Measurements from ENCODE around the gene CIPC.

CIPC gene

DNA sequence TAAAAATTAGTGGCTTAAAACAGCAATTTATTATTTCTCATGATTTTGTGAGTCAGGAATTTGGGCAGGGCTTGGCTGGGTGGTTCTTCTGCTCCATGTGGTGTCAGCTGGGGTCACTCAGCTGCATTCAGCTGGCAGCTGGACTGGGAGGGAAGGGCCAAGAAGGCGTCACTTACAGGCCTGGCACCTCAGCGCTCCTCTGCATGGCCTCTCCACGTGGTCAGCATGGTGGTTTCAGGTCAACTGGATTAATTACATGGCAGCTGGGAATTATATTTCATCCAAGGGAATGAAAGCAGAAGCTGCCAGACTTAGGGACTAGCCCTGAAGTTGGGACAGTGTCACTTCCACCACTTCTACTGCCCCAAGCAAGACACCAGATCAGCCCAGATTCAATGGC lies 42.1 kb upstream of the CIPC start:
- no CpG with 5 or more reads among the region's 3 CpGs for WGBS (ENCODE audit: extremely low coverage, insufficient coverage, low lambda C conversion rate)
- H2AK5ac ChIP-seq (ENCODE audit: low read length) = no peak overlapping the region
- H3K9ac ChIP-seq (ENCODE audit: low read length) = no peak overlapping the region
- no peak overlapping the region for H3K27ac ChIP-seq (ENCODE audit: low read depth, low read length)
- H4K8ac ChIP-seq (ENCODE audit: low read depth, low read length) = no peak overlapping the region
- H3K23ac ChIP-seq (ENCODE audit: low read length) = no peak overlapping the region
- no peak overlapping the region for H3K4ac ChIP-seq (ENCODE audit: low read depth, low read length)
- H3K36me3 ChIP-seq (ENCODE audit: control insufficient read depth, insufficient read depth, low read length) = no peaks in the 10 kb centered on the region
- H3K18ac ChIP-seq (ENCODE audit: low read length) = no peak overlapping the region
- H3K4me2 ChIP-seq (ENCODE audit: low read length) = no peak overlapping the region
- no peaks in the 10 kb centered on the region for H3K79me1 ChIP-seq (ENCODE audit: low read length)
- H3K27me3 ChIP-seq (ENCODE audit: insufficient read depth, low read length, poor library complexity) = no peaks in the 10 kb centered on the region
- H2BK15ac ChIP-seq (replicated peaks; ENCODE audit: low read depth) = no peak overlapping the region
- no peak overlapping the region for H2BK5ac ChIP-seq (ENCODE audit: low read length)
- no peak overlapping the region for H3K4me3 ChIP-seq (ENCODE audit: low read length)
- H3K79me2 ChIP-seq (ENCODE audit: control insufficient read depth, insufficient read depth, low read length) = no peaks in the 10 kb centered on the region
- no peak for DNase-seq
- H4K5ac ChIP-seq (ENCODE audit: low read length) = no peak overlapping the region
- H2BK120ac ChIP-seq (ENCODE audit: low read depth, low read length) = no peak overlapping the region
- H3K4me1 ChIP-seq (ENCODE audit: control insufficient read depth, low read depth, low read length) = peaks cover 2% of the 10 kb centered on the region
- H3K56ac ChIP-seq (ENCODE audit: low read length) = no peak overlapping the region

- H4K8ac ChIP-seq (ENCODE audit: low read depth, low read length) = no peak overlapping the region
- no peak overlapping the region for H2BK5ac ChIP-seq (ENCODE audit: low read length)
- H3K56ac ChIP-seq (ENCODE audit: low read length) = no peak overlapping the region
- no peak for DNase-seq
- H3K27me3 ChIP-seq (ENCODE audit: insufficient read depth, low read length, poor library complexity) = no peaks in the 10 kb centered on the region
- H3K9ac ChIP-seq (ENCODE audit: low read length) = no peak overlapping the region
- H2BK120ac ChIP-seq (ENCODE audit: low read depth, low read length) = no peak overlapping the region
- H3K23ac ChIP-seq (ENCODE audit: low read length) = no peak overlapping the region
- no peaks in the 10 kb centered on the region for H3K79me1 ChIP-seq (ENCODE audit: low read length)
- H3K4ac ChIP-seq (ENCODE audit: low read depth, low read length) = no peak overlapping the region
- WGBS (ENCODE audit: extremely low coverage, insufficient coverage, low lambda C conversion rate) = no CpG with 5 or more reads among the region's 9 CpGs
- no peak overlapping the region for H3K4me3 ChIP-seq (ENCODE audit: low read length)
- no peaks in the 10 kb centered on the region for H3K36me3 ChIP-seq (ENCODE audit: control insufficient read depth, insufficient read depth, low read length)
- no peak overlapping the region for H2AK5ac ChIP-seq (ENCODE audit: low read length)
- H3K79me2 ChIP-seq (ENCODE audit: control insufficient read depth, insufficient read depth, low read length) = no peaks in the 10 kb centered on the region
- H3K4me1 ChIP-seq (ENCODE audit: control insufficient read depth, low read depth, low read length) = peaks cover 2% of the 10 kb centered on the region
- H3K4me2 ChIP-seq (ENCODE audit: low read length) = no peak overlapping the region
- no peak overlapping the region for H3K27ac ChIP-seq (ENCODE audit: low read depth, low read length)
- no peak overlapping the region for H2BK15ac ChIP-seq (replicated peaks; ENCODE audit: low read depth)
- H4K5ac ChIP-seq (ENCODE audit: low read length) = no peak overlapping the region
- no peak overlapping the region for H3K18ac ChIP-seq (ENCODE audit: low read length)
These were observed 39.9 kb upstream of the CIPC start for GRCh38 chr14:77058117-77058516.

DNA sequence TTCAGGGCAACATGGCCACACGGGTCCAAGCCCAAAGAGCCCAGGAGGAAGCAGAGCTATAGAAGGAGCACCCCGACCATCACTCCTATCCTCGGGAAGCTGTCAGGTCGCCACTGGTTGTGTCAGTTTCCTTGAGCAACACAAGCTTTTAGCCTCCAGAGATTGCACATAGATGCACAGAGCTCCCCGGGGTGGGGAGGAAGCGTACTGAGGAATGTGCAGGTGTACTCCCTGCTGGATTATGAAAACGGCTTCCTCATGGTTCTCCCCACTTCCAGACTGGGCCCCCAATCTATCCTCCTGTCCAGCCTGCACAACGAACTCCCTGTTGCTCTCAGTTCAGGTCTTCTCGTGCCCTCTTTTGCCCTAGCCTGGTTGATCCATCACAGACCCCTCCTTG lies 39.3 kb upstream of the CIPC start:
- H3K79me2 ChIP-seq (ENCODE audit: control insufficient read depth, insufficient read depth, low read length) = no peaks in the 10 kb centered on the region
- no peak overlapping the region for H3K18ac ChIP-seq (ENCODE audit: low read length)
- H2BK120ac ChIP-seq (ENCODE audit: low read depth, low read length) = no peak overlapping the region
- H4K8ac ChIP-seq (ENCODE audit: low read depth, low read length) = no peak overlapping the region
- no peak overlapping the region for H4K5ac ChIP-seq (ENCODE audit: low read length)
- no peaks in the 10 kb centered on the region for H3K36me3 ChIP-seq (ENCODE audit: control insufficient read depth, insufficient read depth, low read length)
- no CpG with 5 or more reads among the region's 9 CpGs for WGBS (ENCODE audit: extremely low coverage, insufficient coverage, low lambda C conversion rate)
- peaks cover 2% of the 10 kb centered on the region for H3K4me1 ChIP-seq (ENCODE audit: control insufficient read depth, low read depth, low read length)
- no peak overlapping the region for H3K4me3 ChIP-seq (ENCODE audit: low read length)
- H3K4me2 ChIP-seq (ENCODE audit: low read length) = no peak overlapping the region
- no peak overlapping the region for H3K23ac ChIP-seq (ENCODE audit: low read length)
- H3K4ac ChIP-seq (ENCODE audit: low read depth, low read length) = no peak overlapping the region
- no peaks in the 10 kb centered on the region for H3K79me1 ChIP-seq (ENCODE audit: low read length)
- no peaks in the 10 kb centered on the region for H3K27me3 ChIP-seq (ENCODE audit: insufficient read depth, low read length, poor library complexity)
- H3K56ac ChIP-seq (ENCODE audit: low read length) = peak overlapping the region; percentile 42
- no peak overlapping the region for H3K27ac ChIP-seq (ENCODE audit: low read depth, low read length)
- DNase-seq = no peak
- no peak overlapping the region for H3K9ac ChIP-seq (ENCODE audit: low read length)
- no peak overlapping the region for H2AK5ac ChIP-seq (ENCODE audit: low read length)
- H2BK15ac ChIP-seq (replicated peaks; ENCODE audit: low read depth) = no peak overlapping the region
- no peak overlapping the region for H2BK5ac ChIP-seq (ENCODE audit: low read length)

- no peaks in the 10 kb centered on the region for H3K27me3 ChIP-seq (ENCODE audit: insufficient read depth, low read length, poor library complexity)
- H3K9ac ChIP-seq (ENCODE audit: low read length) = no peak overlapping the region
- no peak overlapping the region for H2BK5ac ChIP-seq (ENCODE audit: low read length)
- peaks cover 2% of the 10 kb centered on the region for H3K4me1 ChIP-seq (ENCODE audit: control insufficient read depth, low read depth, low read length)
- peak overlapping the region; percentile 42 for H3K56ac ChIP-seq (ENCODE audit: low read length)
- H3K4me2 ChIP-seq (ENCODE audit: low read length) = no peak overlapping the region
- H3K27ac ChIP-seq (ENCODE audit: low read depth, low read length) = no peak overlapping the region
- no peak overlapping the region for H3K4me3 ChIP-seq (ENCODE audit: low read length)
- no peak overlapping the region for H3K18ac ChIP-seq (ENCODE audit: low read length)
- no peaks in the 10 kb centered on the region for H3K79me2 ChIP-seq (ENCODE audit: control insufficient read depth, insufficient read depth, low read length)
- H3K4ac ChIP-seq (ENCODE audit: low read depth, low read length) = no peak overlapping the region
- no peaks in the 10 kb centered on the region for H3K79me1 ChIP-seq (ENCODE audit: low read length)
- H2BK120ac ChIP-seq (ENCODE audit: low read depth, low read length) = no peak overlapping the region
- no peak overlapping the region for H2BK15ac ChIP-seq (replicated peaks; ENCODE audit: low read depth)
- WGBS (ENCODE audit: extremely low coverage, insufficient coverage, low lambda C conversion rate) = no CpG with 5 or more reads among the region's 12 CpGs
- peak; percentile 93 for DNase-seq
- no peak overlapping the region for H2AK5ac ChIP-seq (ENCODE audit: low read length)
- no peak overlapping the region for H4K5ac ChIP-seq (ENCODE audit: low read length)
- no peak overlapping the region for H4K8ac ChIP-seq (ENCODE audit: low read depth, low read length)
- no peak overlapping the region for H3K23ac ChIP-seq (ENCODE audit: low read length)
- no peaks in the 10 kb centered on the region for H3K36me3 ChIP-seq (ENCODE audit: control insufficient read depth, insufficient read depth, low read length)
These were observed 38.7 kb upstream of the CIPC start for GRCh38 chr14:77059276-77059915.

DNA sequence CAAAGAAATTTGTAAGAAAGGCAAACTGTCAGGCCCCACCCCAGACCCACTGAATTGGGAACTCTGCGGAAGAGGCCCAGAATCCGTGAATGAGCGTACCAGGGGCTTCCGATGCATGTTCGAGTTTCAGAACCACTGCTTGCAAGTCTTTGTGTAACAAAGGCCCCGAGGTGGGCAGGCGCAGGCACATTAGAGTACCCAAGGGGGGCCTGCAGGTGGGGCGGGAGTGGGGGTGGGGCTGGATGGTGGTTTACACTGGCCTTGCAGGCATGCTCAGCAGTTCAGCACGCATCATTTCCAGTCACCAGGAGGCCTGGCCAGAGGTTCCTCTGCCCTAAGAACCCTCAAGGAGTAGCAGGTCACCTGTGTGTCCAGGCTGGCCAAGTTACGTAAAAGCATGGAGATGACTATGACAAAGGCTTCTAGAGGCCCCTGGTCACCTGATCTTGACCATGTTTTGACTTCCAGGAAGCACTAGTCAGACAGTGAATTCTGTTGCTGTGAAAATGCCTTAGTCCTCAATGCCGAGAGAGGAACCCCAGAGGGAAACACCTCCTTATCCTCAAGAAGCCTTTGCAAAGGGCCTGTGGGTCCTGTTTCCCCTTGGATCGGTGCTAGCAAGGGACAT lies 36.3 kb upstream of the CIPC start:
- H3K4me2 ChIP-seq (ENCODE audit: low read length) = no peak overlapping the region
- no CpG with 5 or more reads among the region's 12 CpGs for WGBS (ENCODE audit: extremely low coverage, insufficient coverage, low lambda C conversion rate)

GRCh38 chr14:77062261-77062660 lies 35.8 kb upstream of the CIPC start:
- Histone ChIP-seq H3K4me1 (ENCODE audit: control insufficient read depth, low read depth, low read length) (peaks cover 2% of the 10 kb centered on the region), H4K8ac (ENCODE audit: low read depth, low read length) (no peak overlapping the region), H3K27ac (ENCODE audit: low read depth, low read length) (no peak overlapping the region), H2BK5ac (ENCODE audit: low read length) (no peak overlapping the region), H3K4me3 (ENCODE audit: low read length) (no peak overlapping the region), H3K4me2 (ENCODE audit: low read length) (no peak overlapping the region), H3K56ac (ENCODE audit: low read length) (no peak overlapping the region), H4K5ac (ENCODE audit: low read length) (no peak overlapping the region), H3K79me2 (ENCODE audit: control insufficient read depth, insufficient read depth, low read length) (no peaks in the 10 kb centered on the region), H3K4ac (ENCODE audit: low read depth, low read length) (no peak overlapping the region), H3K23ac (ENCODE audit: low read length) (peak overlapping the region; percentile 45), H3K27me3 (ENCODE audit: insufficient read depth, low read length, poor library complexity) (no peaks in the 10 kb centered on the region), H3K36me3 (ENCODE audit: control insufficient read depth, insufficient read depth, low read length) (no peaks in the 10 kb centered on the region), H2BK15ac (replicated peaks; ENCODE audit: low read depth) (no peak overlapping the region), H3K18ac (ENCODE audit: low read length) (no peak overlapping the region), H2BK120ac (ENCODE audit: low read depth, low read length) (no peak overlapping the region), H3K79me1 (ENCODE audit: low read length) (no peaks in the 10 kb centered on the region), H2AK5ac (ENCODE audit: low read length) (no peak overlapping the region), H3K9ac (ENCODE audit: low read length) (no peak overlapping the region)
- WGBS (ENCODE audit: extremely low coverage, insufficient coverage, low lambda C conversion rate) = no CpG with 5 or more reads among the region's 3 CpGs
- DNase-seq = no peak

More for the DNA sequence above, 36.3 kb upstream of the CIPC start:
- H3K36me3 ChIP-seq (ENCODE audit: control insufficient read depth, insufficient read depth, low read length) = no peaks in the 10 kb centered on the region
- no peak overlapping the region for H3K18ac ChIP-seq (ENCODE audit: low read length)
- no peak overlapping the region for H3K27ac ChIP-seq (ENCODE audit: low read depth, low read length)
- no peak overlapping the region for H3K4me3 ChIP-seq (ENCODE audit: low read length)
- peaks cover 2% of the 10 kb centered on the region for H3K4me1 ChIP-seq (ENCODE audit: control insufficient read depth, low read depth, low read length)
- H2BK120ac ChIP-seq (ENCODE audit: low read depth, low read length) = no peak overlapping the region
- no peak overlapping the region for H4K8ac ChIP-seq (ENCODE audit: low read depth, low read length)
- H2AK5ac ChIP-seq (ENCODE audit: low read length) = no peak overlapping the region
- H2BK5ac ChIP-seq (ENCODE audit: low read length) = no peak overlapping the region
- peak overlapping the region; percentile 45 for H3K23ac ChIP-seq (ENCODE audit: low read length)
- no peak overlapping the region for H4K5ac ChIP-seq (ENCODE audit: low read length)
- no peak for DNase-seq
- no peak overlapping the region for H3K56ac ChIP-seq (ENCODE audit: low read length)
- no peaks in the 10 kb centered on the region for H3K27me3 ChIP-seq (ENCODE audit: insufficient read depth, low read length, poor library complexity)
- no peaks in the 10 kb centered on the region for H3K79me2 ChIP-seq (ENCODE audit: control insufficient read depth, insufficient read depth, low read length)
- no peak overlapping the region for H3K9ac ChIP-seq (ENCODE audit: low read length)
- H2BK15ac ChIP-seq (replicated peaks; ENCODE audit: low read depth) = no peak overlapping the region
- no peaks in the 10 kb centered on the region for H3K79me1 ChIP-seq (ENCODE audit: low read length)
- no peak overlapping the region for H3K4ac ChIP-seq (ENCODE audit: low read depth, low read length)

All from mesendoderm (in vitro differentiated cells).